Endothelial cell of umbilical vein (primary cell): ENCODE measurements around the gene FCAR. TPM values are rescaled to one million over a fixed set of nuclear protein-coding genes. Genes with fewer than 3 reads are reported as not detected.
"Not testable (repeated sequence)": the region's sequence is repeated elsewhere in the genome, so short reads cannot be mapped to it uniquely, and the experiment has no call there.

ENCODE experiments used
- BruUV-seq: library from RNA; stranded (reverse); fragments of 400-500 nt; replicated peaks from 2 replicates; lab custom pipeline; 2021; lab: Mats Ljungman, UMichigan
- CTCF ChIA-PET: fragments of 300-600, 350-600 bp; sonication (Branson Sonifier 250); formaldehyde crosslinking; loops from one replicate; lab custom pipeline; 2021; ENCODE audit warnings: antibody characterized with exemption, inconsistent platforms; lab: Charles Lee
- POLR2A ChIA-PET: fragments of 300-600, 350-600 bp; sonication (Branson Sonifier 250); formaldehyde crosslinking; loops from one replicate; lab custom pipeline; 2021; ENCODE audit warnings: antibody characterized with exemption, inconsistent platforms; lab: Charles Lee
- DNase-seq: peaks from one replicate; pipeline ENCODE4 v3.0.0-alpha.2; 2011; ENCODE audit warnings: low read depth, low spot score
- FAIRE-seq: peaks from 2 replicates; lab custom pipeline; 2011; peaks lifted over from hg19 to GRCh38; lab: Jason Lieb, UNC
- H2AFZ ChIP-seq: 2 replicates; pipeline ENCODE4 v1.6.0; 2012; ENCODE audit warnings: low read depth, low read length, control low read depth, inconsistent platforms
- H3K27ac ChIP-seq: 2 replicates; pipeline ENCODE4 v1.5.1; 2011; ENCODE audit warnings: low read depth, mild to moderate bottlenecking, control low read depth, low read length, moderate library complexity; ENCODE audit not compliant: insufficient read depth
- H3K27me3 ChIP-seq, 2 experiments: 2 replicates each; pipeline versions ENCODE4 v1.6.0 to v1.6.1; 2011; ENCODE audit warnings: low read length in 2 of 2, mixed read lengths in 1 of 2; ENCODE audit not compliant: control insufficient read depth in 2 of 2, insufficient read depth in 2 of 2
- H3K36me3 ChIP-seq, 2 experiments: 2 replicates in 1 of 2; 3 replicates in 1 of 2; pipeline ENCODE4 v1.5.1; 2011; ENCODE audit warnings: low read length in 2 of 2, mild to moderate bottlenecking in 1 of 2, moderate library complexity in 1 of 2; ENCODE audit not compliant: control insufficient read depth in 2 of 2, insufficient read depth in 2 of 2; ENCODE audit errors: extremely low read depth in 1 of 2
- H3K4me1 ChIP-seq: 3 replicates; pipeline ENCODE4 v1.5.1; 2011; ENCODE audit warnings: mild to moderate bottlenecking, low read length; ENCODE audit not compliant: control insufficient read depth, insufficient read depth; ENCODE audit errors: extremely low read depth
- H3K4me2 ChIP-seq: 2 replicates; pipeline ENCODE4 v1.6.1; 2011; ENCODE audit warnings: low read length, control low read depth, mixed read lengths; ENCODE audit not compliant: insufficient read depth
- H3K4me3 ChIP-seq, 3 experiments: fragments of 200-600 bp in 1 of 3; sonication (generic), shearing (Covaris generic) in 1 of 3; replicated peaks in 1 of 3; 2 replicates each; pipeline ENCODE4 v1.5.1; 2011 to 2016; ENCODE audit warnings: control low read depth in 3 of 3, low read length in 3 of 3, mild to moderate bottlenecking in 2 of 3, inconsistent platforms in 1 of 3, low read depth in 1 of 3, moderate library complexity in 1 of 3; ENCODE audit not compliant: insufficient read depth in 1 of 3
- H3K79me2 ChIP-seq: 2 replicates; pipeline ENCODE4 v1.6.0; 2012; ENCODE audit warnings: low read length, inconsistent platforms; ENCODE audit not compliant: control insufficient read depth, insufficient read depth
- H3K9ac ChIP-seq: replicated peaks from 2 replicates; pipeline ENCODE3; 2011; ENCODE audit warnings: low read length, control low read depth; ENCODE audit not compliant: insufficient read depth; ENCODE audit errors: extremely low read depth
- H3K9me1 ChIP-seq: replicated peaks from 3 replicates; pipeline ENCODE4 v1.6.0; 2011; ENCODE audit warnings: mild to moderate bottlenecking, low read length; ENCODE audit not compliant: control insufficient read depth, insufficient read depth; ENCODE audit errors: extremely low read depth
- H3K9me3 ChIP-seq: replicated peaks from 2 replicates; pipeline ENCODE4 v1.5.1; 2012; ENCODE audit warnings: low read length, inconsistent platforms; ENCODE audit not compliant: control insufficient read depth, insufficient read depth
- H4K20me1 ChIP-seq: replicated peaks from 2 replicates; pipeline ENCODE3; 2011; ENCODE audit warnings: mild to moderate bottlenecking, low read length; ENCODE audit not compliant: control insufficient read depth, insufficient read depth; ENCODE audit errors: extremely low read depth
- EZH2 ChIP-seq: IDR thresholded peaks from 2 replicates; pipeline ENCODE4 v1.6.1; 2012; ENCODE audit warnings: borderline replicate concordance, low read depth, mild to moderate bottlenecking, moderate library complexity, low read length, inconsistent platforms; ENCODE audit not compliant: severe bottlenecking
- FOS ChIP-seq: IDR thresholded peaks from 2 replicates; pipeline ENCODE4 v1.6.1; 2011; ENCODE audit warnings: mild to moderate bottlenecking, low read length, moderate library complexity, borderline replicate concordance; ENCODE audit not compliant: insufficient read depth
- GATA2 ChIP-seq: IDR thresholded peaks from 2 replicates; pipeline ENCODE4 v1.7.0; 2011; ENCODE audit warnings: low read depth, mild to moderate bottlenecking, moderate library complexity, mixed read lengths, low read length; ENCODE audit not compliant: insufficient read length, insufficient read depth
- JUN ChIP-seq: IDR thresholded peaks from 2 replicates; pipeline ENCODE4 v1.6.1; 2011; ENCODE audit warnings: borderline replicate concordance, low read depth; ENCODE audit not compliant: insufficient read length, insufficient read depth
- MYC ChIP-seq: IDR thresholded peaks from one replicate; pipeline ENCODE4 v1.6.1; 2011; ENCODE audit warnings: mild to moderate bottlenecking, low read depth, low read length
- POLR2AphosphoS5 ChIP-seq: IDR thresholded peaks from 2 replicates; pipeline ENCODE4 v1.6.1; 2012; ENCODE audit warnings: low read depth, mild to moderate bottlenecking, control low read depth, low read length, moderate library complexity; ENCODE audit not compliant: insufficient read depth
- dilution Hi-C: fragments of 300-500 bp; cut with MboI; formaldehyde crosslinking; loops from one replicate; pipeline ENCODE4 v1.15.0; 2019; ENCODE audit warnings: low sequenced_read_pairs; ENCODE audit not compliant: extremely low pct_ligation_motif_present
- intact Hi-C: fragments of 100-400 bp; cut with micrococcal nuclease; formaldehyde crosslinking; loops from one replicate; pipeline ENCODE4 v1.10.0; 2022
- polyA plus RNA-seq, 4 experiments: library from polyadenylated mRNA; depleted of rRNA in 3 of 4; stranded (reverse) in 3 of 4; unstranded in 1 of 4; fragments of >200 nt; gene quantifications; 2 replicates each; pipeline versions ENCODE4 v1.2.1 to v1.2.3, GENCODE V29; 2011 to 2012; ENCODE audit warnings: missing spikeins in 1 of 4
- total RNA-seq: library from RNA; stranded (reverse); gene quantifications from 2 replicates; pipeline ENCODE4 v1.2.3, GENCODE V29; 2021
- TF ChIP-seq, protein P1 (sequence below), 2 donors: IDR thresholded peaks; 1 replicate in 1 of 2; 2 replicates in 1 of 2; pipeline ENCODE4 v1.5.1; 2011; ENCODE audit warnings: low read length in 2 of 2, mild to moderate bottlenecking in 2 of 2, moderate library complexity in 2 of 2, control low read depth in 1 of 2, inconsistent platforms in 1 of 2, low read depth in 1 of 2; ENCODE audit not compliant: insufficient read depth in 1 of 2; ENCODE audit errors: extremely low read depth in 1 of 2

FCAR gene
- total and polyA plus RNA-seq, 2 donors (not counting 3 experiments of a cell fraction or from before 2014, with no cell fraction given) = not detected

- Histone ChIP-seq H4K20me1 (no peaks in the 10 kb centered on the region), H3K4me2 (no peak overlapping the region), H3K9ac (no peak overlapping the region), H2AFZ (no peak overlapping the region), H3K79me2 (no peaks in the 10 kb centered on the region), H3K9me3 (no peaks in the 10 kb centered on the region), H3K36me3 (no peaks in the 10 kb centered on the region), H3K27ac (no peak overlapping the region), H3K27me3 (no peaks in the 10 kb centered on the region), H3K4me1 (no peaks in the 10 kb centered on the region), H3K4me3 (no peak overlapping the region), H3K9me1 (no peaks in the 10 kb centered on the region)
- intact Hi-C loops (no loop called here), dilution Hi-C loops (no loop called here)
- no peak for DNase-seq
- ChIA-PET POLR2A (interaction anchor here (0.5 kb wide), 1 partner anchor 14 kb away, joined by 4 read pairs; no protein-coding TSS in a partner anchor), CTCF (no interaction called here)
- BruUV-seq = no TSS peak
- TF ChIP-seq EZH2 = no peak
- TF ChIP-seq, protein P1, sequence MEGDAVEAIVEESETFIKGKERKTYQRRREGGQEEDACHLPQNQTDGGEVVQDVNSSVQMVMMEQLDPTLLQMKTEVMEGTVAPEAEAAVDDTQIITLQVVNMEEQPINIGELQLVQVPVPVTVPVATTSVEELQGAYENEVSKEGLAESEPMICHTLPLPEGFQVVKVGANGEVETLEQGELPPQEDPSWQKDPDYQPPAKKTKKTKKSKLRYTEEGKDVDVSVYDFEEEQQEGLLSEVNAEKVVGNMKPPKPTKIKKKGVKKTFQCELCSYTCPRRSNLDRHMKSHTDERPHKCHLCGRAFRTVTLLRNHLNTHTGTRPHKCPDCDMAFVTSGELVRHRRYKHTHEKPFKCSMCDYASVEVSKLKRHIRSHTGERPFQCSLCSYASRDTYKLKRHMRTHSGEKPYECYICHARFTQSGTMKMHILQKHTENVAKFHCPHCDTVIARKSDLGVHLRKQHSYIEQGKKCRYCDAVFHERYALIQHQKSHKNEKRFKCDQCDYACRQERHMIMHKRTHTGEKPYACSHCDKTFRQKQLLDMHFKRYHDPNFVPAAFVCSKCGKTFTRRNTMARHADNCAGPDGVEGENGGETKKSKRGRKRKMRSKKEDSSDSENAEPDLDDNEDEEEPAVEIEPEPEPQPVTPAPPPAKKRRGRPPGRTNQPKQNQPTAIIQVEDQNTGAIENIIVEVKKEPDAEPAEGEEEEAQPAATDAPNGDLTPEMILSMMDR (IDR thresholded peaks at IDR 0.05; ENCODE audit: extremely low read depth in 1 of 2, insufficient read depth in 1 of 2, low read depth in 1 of 2, low read length in 2 of 2) = no peak
- no peak for TF ChIP-seq MYC
- TF ChIP-seq JUN = no peak
- TF ChIP-seq FOS = no peak
- TF ChIP-seq POLR2AphosphoS5 = no peak
- no peak for TF ChIP-seq GATA2
- no peak for FAIRE-seq
Measured at GRCh38 chr19:54896036-54896435, 22.0 kb downstream of the FCAR start.

DNA sequence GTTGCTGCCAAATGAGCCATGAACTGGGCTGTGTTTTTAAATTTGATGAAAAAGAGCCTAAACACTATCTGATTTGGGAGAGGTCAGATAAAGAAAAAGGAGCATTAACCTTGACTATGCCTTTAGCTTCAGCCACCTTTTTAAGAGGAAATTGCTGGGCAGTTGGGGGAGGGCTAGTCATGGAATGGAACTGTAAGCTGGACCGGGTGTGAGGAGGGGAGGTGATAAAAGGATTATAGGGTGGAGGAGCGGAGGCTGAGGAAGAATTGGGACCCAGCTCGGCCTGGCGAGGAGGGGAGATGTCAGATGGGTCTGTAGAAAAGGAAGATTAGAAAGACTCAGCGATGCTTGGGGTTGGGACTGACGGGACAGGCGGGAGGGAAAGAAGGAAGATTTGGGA lies 24.6 kb downstream of the FCAR start:
- CTCF ChIA-PET, DNase-seq, intact Hi-C loops, H3K27me3 ChIP-seq, H3K79me2 ChIP-seq, H3K4me2 ChIP-seq, H3K4me3 ChIP-seq, POLR2A ChIA-PET, FAIRE-seq, H3K36me3 ChIP-seq, dilution Hi-C loops, H3K9me3 ChIP-seq, H3K9ac ChIP-seq, BruUV-seq, H3K27ac ChIP-seq, H3K4me1 ChIP-seq, H4K20me1 ChIP-seq, H2AFZ ChIP-seq, H3K9me1 ChIP-seq: not testable (repeated sequence)

GRCh38 chr19:54899646-54900045 lies 25.6 kb downstream of the FCAR start:
- H3K9ac ChIP-seq, DNase-seq, H3K9me3 ChIP-seq, H3K4me3 ChIP-seq, H3K9me1 ChIP-seq, FAIRE-seq, H3K4me2 ChIP-seq, H2AFZ ChIP-seq, H3K79me2 ChIP-seq, POLR2A ChIA-PET, BruUV-seq, CTCF ChIA-PET, H3K27me3 ChIP-seq, intact Hi-C loops, H3K4me1 ChIP-seq, H4K20me1 ChIP-seq, H3K36me3 ChIP-seq, dilution Hi-C loops, H3K27ac ChIP-seq: not testable (repeated sequence)
